Uterus (tissue), 2 donors: Measurements from ENCODE around the gene QRSL1.

Experiments used
- CTCF ChIP-seq, 4 experiments: fragments of 200-600 bp in 2 of 4; fragments of 450-650 bp in 2 of 4; sonication (generic) in 2 of 4; IDR thresholded peaks; one replicate each; pipeline ENCODE4 v1.5.1; 2016 to 2019; ENCODE audit warnings: antibody characterized with exemption in 4 of 4, mild to moderate bottlenecking in 2 of 4, moderate library complexity in 1 of 4
- POLR2A ChIP-seq, 2 donors: fragments of 450-650 bp; IDR thresholded peaks; one replicate each; pipeline ENCODE4 v1.6.1; 2016; ENCODE audit warnings: antibody characterized with exemption in 2 of 2, mild to moderate bottlenecking in 1 of 2, moderate library complexity in 1 of 2

- TF ChIP-seq CTCF (IDR thresholded peaks at IDR 0.05) (no peak), POLR2A (IDR thresholded peaks at IDR 0.05) (no peak)
Measured at GRCh38 chr6:106626485-106626884, 2.9 kb upstream of the QRSL1 start.
